ENCODE measurements around the gene C16orf54.
"Not testable (repeated sequence)": the region's sequence is repeated elsewhere in the genome, so short reads cannot be mapped to it uniquely, and the experiment has no call there.

C16orf54 gene

GRCh38 chr16:29739927-29740629 is 5.7 kb downstream of the C16orf54 start:
- not testable (repeated sequence) for DNase-seq

GRCh38 chr16:29738514-29738913 is 7.3 kb downstream of the C16orf54 start:
- DNase-seq: no peak

GRCh38 chr16:29737713-29738112 is 8.1 kb downstream of the C16orf54 start:
- DNase-seq: no peak

- DNase-seq: no peak
Observed at GRCh38 chr16:29736764-29737163, 9.0 kb downstream of the C16orf54 start.

- no peak for DNase-seq
Observed at GRCh38 chr16:29736112-29736511, 9.7 kb downstream of the C16orf54 start.

GRCh38 chr16:29734786-29735185 is 11.0 kb downstream of the C16orf54 start:
- DNase-seq: no peak

GRCh38 chr16:29731768-29732601 is 13.8 kb downstream of the C16orf54 start:
- not testable (repeated sequence) for DNase-seq

GRCh38 chr16:29730649-29731048 is 15.1 kb downstream of the C16orf54 start:
- DNase-seq: no peak

- DNase-seq: peak; percentile 65
Observed at GRCh38 chr16:29729116-29729521, 16.7 kb downstream of the C16orf54 start.

GRCh38 chr16:29727452-29727851 is 18.3 kb downstream of the C16orf54 start:
- no peak for DNase-seq

- DNase-seq: no peak
Observed at GRCh38 chr16:29726845-29727377, 18.9 kb downstream of the C16orf54 start.

GRCh38 chr16:29721167-29721879 is 24.5 kb downstream of the C16orf54 start:
- DNase-seq: peak; percentile 75

GRCh38 chr16:29720703-29721102 is 25.1 kb downstream of the C16orf54 start:
- no peak for DNase-seq

- DNase-seq: no peak
Observed at GRCh38 chr16:29719063-29719462, 26.7 kb downstream of the C16orf54 start.

- no peak for DNase-seq
Observed at GRCh38 chr16:29717113-29717512, 28.7 kb downstream of the C16orf54 start.

- DNase-seq: no peak
Observed at GRCh38 chr16:29714972-29715371, 30.8 kb downstream of the C16orf54 start.

GRCh38 chr16:29714396-29714795 is 31.4 kb downstream of the C16orf54 start:
- DNase-seq: no peak

- no peak for DNase-seq
Observed at GRCh38 chr16:29712809-29713208, 33.0 kb downstream of the C16orf54 start.

- DNase-seq: peak; percentile 74
Observed at GRCh38 chr16:29710227-29711219, 35.3 kb downstream of the C16orf54 start.

- not testable (repeated sequence) for DNase-seq
Observed at GRCh38 chr16:29709657-29710056, 36.1 kb downstream of the C16orf54 start.

GRCh38 chr16:29708917-29709600 is 36.7 kb downstream of the C16orf54 start:
- DNase-seq: no peak

Measured in DMS53 (cell line).